Sigmoid colon (tissue), 7 donors: Measurements from ENCODE around the gene ATP2B2. TPM values are rescaled to one million over a fixed set of nuclear protein-coding genes. Genes with fewer than 3 reads are reported as not detected.

Experiments used
- DNase-seq: peaks from one replicate; pipeline ENCODE4 v3.0.0-alpha.2; 2019
- H3K27ac ChIP-seq, 4 donors: fragments of 200-600 bp; sonication (generic); one replicate each; pipeline ENCODE4 v1.5.1; 2016 to 2019; ENCODE audit warnings: mild to moderate bottlenecking in 1 of 4
- H3K27me3 ChIP-seq, 3 donors: fragments of 200-600 bp; sonication (generic); one replicate each; pipeline ENCODE4 v1.5.1; 2019; ENCODE audit warnings: mild to moderate bottlenecking in 1 of 3
- H3K36me3 ChIP-seq, 4 donors: fragments of 200-600 bp; sonication (generic); one replicate each; pipeline ENCODE4 v1.5.1; 2016 to 2019
- H3K4me1 ChIP-seq, 4 donors: fragments of 200-600 bp; sonication (generic); one replicate each; pipeline ENCODE4 v1.5.1; 2017 to 2019
- H3K4me3 ChIP-seq, 4 donors: fragments of 200-600 bp; sonication (generic); one replicate each; pipeline ENCODE4 v1.5.1; 2017 to 2019; ENCODE audit warnings: mild to moderate bottlenecking in 2 of 4, moderate library complexity in 1 of 4
- H3K9me3 ChIP-seq, 4 donors: fragments of 200-600 bp in 3 of 4; sonication (generic) in 3 of 4; one replicate each; pipeline versions ENCODE4 v1.5.1 to v1.6.1; 2013 to 2019
- CTCF ChIP-seq, 4 experiments: fragments of 450-650 bp in 3 of 4; fragments of 200-600 bp in 1 of 4; IDR thresholded peaks; one replicate each; pipeline ENCODE4 v1.5.1; 2016 to 2019; ENCODE audit warnings: antibody characterized with exemption in 4 of 4, mild to moderate bottlenecking in 3 of 4, moderate library complexity in 2 of 4
- EP300 ChIP-seq, 4 donors: sonication (generic); formaldehyde crosslinking; IDR thresholded peaks; one replicate each; pipeline ENCODE4 v1.6.1; 2017; ENCODE audit warnings: antibody characterized with exemption in 4 of 4
- POLR2A ChIP-seq, 2 donors: fragments of 450-650 bp; IDR thresholded peaks; one replicate each; pipeline ENCODE4 v1.6.1; 2016; ENCODE audit warnings: antibody characterized with exemption in 2 of 2, mild to moderate bottlenecking in 2 of 2, moderate library complexity in 2 of 2
- POLR2AphosphoS5 ChIP-seq, 4 donors: sonication (generic); formaldehyde crosslinking; IDR thresholded peaks; one replicate each; pipeline ENCODE4 v1.6.1; 2017; ENCODE audit warnings: antibody characterized with exemption in 4 of 4
- WGBS, 2 donors: extraction: QIAGEN DNeasy Blood & Tissue Kit; methylation state at CpG; one replicate each; pipeline ENCODE4 v1.1.7; 2013; 5-methylcytosine and 5-hydroxymethylcytosine counted together
- intact Hi-C: fragments of 100-400 bp; cut with DNase I; formaldehyde crosslinking; loops from one replicate; pipeline ENCODE4 v1.15.1; 2023
- polyA plus RNA-seq, 3 donors: library from polyadenylated mRNA; stranded (reverse); fragments of 200-250 nt; gene quantifications; one replicate each; pipeline ENCODE4 v1.2.3, GENCODE V29; 2013
- total RNA-seq, 4 donors: library from RNA; depleted of rRNA; stranded (reverse); fragments of >200 nt; gene quantifications; one replicate each; pipeline ENCODE4 v1.1.0, GENCODE V29; 2016
- donor health status: healthy with polysubstance abuse.
- donor health status: Bipolar disorder and iron deficiency.
- donor health status: healthy.

Gene ATP2B2
- total and polyA plus RNA-seq, 7 donors: under 0.01 to 0.83 (median 0.23) TPM; not detected in 3

- Histone ChIP-seq H3K4me1 (no peaks in the 10 kb centered on the region), H3K4me3 (no peak overlapping the region), H3K27me3 (peaks cover 0 to 9% (median 0%) of the 10 kb centered on the region in 3 donors), H3K9me3 (no peaks in the 10 kb centered on the region), H3K27ac (no peak overlapping the region), H3K36me3 (no peaks in the 10 kb centered on the region)
- 52 to 75% methylated on average over 19 of the region's 19 CpGs for WGBS, 2 donors
- TF ChIP-seq CTCF (IDR thresholded peaks at IDR 0.05): no peak
- no peak for TF ChIP-seq POLR2A (IDR thresholded peaks at IDR 0.05)
- TF ChIP-seq POLR2AphosphoS5 (IDR thresholded peaks at IDR 0.05): no peak
- no peak for TF ChIP-seq EP300 (IDR thresholded peaks at IDR 0.05)
- DNase-seq: no peak
- intact Hi-C loops: loop anchor here (1.0 kb wide), 1 partner anchor 393 kb away; no protein-coding TSS in a partner anchor
Observed at GRCh38 chr3:10344944-10345575, 160.3 kb downstream of the ATP2B2 start.

GRCh38 chr3:10344147-10344943, 161.0 kb downstream of the ATP2B2 start:
- WGBS, 2 donors: 25 to 30% methylated on average over 9 of the region's 9 CpGs
- intact Hi-C loops: loop anchor here (1.0 kb wide), 1 partner anchor 394 kb away; no protein-coding TSS in a partner anchor
- TF ChIP-seq EP300 (IDR thresholded peaks at IDR 0.05): no peak
- TF ChIP-seq CTCF (IDR thresholded peaks at IDR 0.05): peak; percentile 36 to 90 (median 66)
- Histone ChIP-seq H3K9me3 (no peaks in the 10 kb centered on the region), H3K4me3 (no peak overlapping the region), H3K27me3 (peaks cover 0 to 9% (median 0%) of the 10 kb centered on the region in 3 donors), H3K36me3 (no peaks in the 10 kb centered on the region), H3K4me1 (no peaks in the 10 kb centered on the region), H3K27ac (no peak overlapping the region)
- DNase-seq: no peak

- WGBS, 2 donors: 41 to 62% methylated on average over 11 of the region's 11 CpGs
- TF ChIP-seq POLR2A (IDR thresholded peaks at IDR 0.05): no peak
- no peak for TF ChIP-seq EP300 (IDR thresholded peaks at IDR 0.05)
- TF ChIP-seq CTCF (IDR thresholded peaks at IDR 0.05): no peak
- no peak for TF ChIP-seq POLR2AphosphoS5 (IDR thresholded peaks at IDR 0.05)
- Histone ChIP-seq H3K4me3 (no peak overlapping the region), H3K27me3 (peaks cover 0 to 9% (median 0%) of the 10 kb centered on the region in 3 donors), H3K4me1 (no peaks in the 10 kb centered on the region), H3K36me3 (no peaks in the 10 kb centered on the region), H3K9me3 (no peaks in the 10 kb centered on the region), H3K27ac (no peak overlapping the region)
- DNase-seq: no peak
- intact Hi-C loops: no loop called here
Observed at GRCh38 chr3:10343526-10343925, 161.9 kb downstream of the ATP2B2 start.

GRCh38 chr3:10342781-10343180, 162.6 kb downstream of the ATP2B2 start:
- TF ChIP-seq EP300 (IDR thresholded peaks at IDR 0.05) (no peak), POLR2A (IDR thresholded peaks at IDR 0.05) (no peak), POLR2AphosphoS5 (IDR thresholded peaks at IDR 0.05) (no peak), CTCF (IDR thresholded peaks at IDR 0.05) (no peak)
- Histone ChIP-seq H3K27me3 (peaks cover 0 to 9% (median 0%) of the 10 kb centered on the region in 3 donors), H3K27ac (no peak overlapping the region), H3K4me1 (no peaks in the 10 kb centered on the region), H3K36me3 (no peaks in the 10 kb centered on the region), H3K4me3 (no peak overlapping the region), H3K9me3 (no peaks in the 10 kb centered on the region)
- intact Hi-C loops: no loop called here
- no peak for DNase-seq
- WGBS, 2 donors: 86 to 89% methylated on average over 14 of the region's 14 CpGs
